SK-N-SH (cell line): Measurements from ENCODE around the gene RAMP1. TPM values are rescaled to one million over a fixed set of nuclear protein-coding genes. Genes with fewer than 3 reads are reported as not detected.

Experiments used
- CTCF ChIA-PET: fragments of 300-600, 350-600 bp; formaldehyde crosslinking; extraction: SDS; loops from one replicate; lab custom pipeline; 2021; lab: Yijun Ruan, JAX
- POLR2A ChIA-PET: fragments of 350-600 bp; sonication (Branson Sonifier 250); formaldehyde crosslinking; extraction: SDS; loops from one replicate; lab custom pipeline; 2020; ENCODE audit warnings: antibody characterized with exemption, inconsistent platforms; lab: Yijun Ruan, JAX
- DNase-seq: peaks from one replicate; pipeline ENCODE4 v3.0.0; 2012
- H2AFZ ChIP-seq: fragments of 200-600 bp; sonication (generic); 2 replicates; pipeline ENCODE4 v1.8.1; 2016; ENCODE audit warnings: antibody characterized with exemption, mild to moderate bottlenecking, low read depth
- H3F3A ChIP-seq: fragments of 200-600 bp; sonication (generic); replicated peaks from 2 replicates; pipeline ENCODE3; 2016; ENCODE audit warnings: antibody characterized with exemption, mild to moderate bottlenecking; ENCODE audit not compliant: insufficient read depth
- H3K27ac ChIP-seq, 2 experiments: fragments of 200-500 bp in 1 of 2; fragments of 200-600 bp in 1 of 2; sonication (Bioruptor generic) in 1 of 2; sonication (generic), shearing (Covaris generic) in 1 of 2; 2 replicates each; pipeline versions ENCODE4 v1.5.1 to v1.6.1; 2014 to 2016; ENCODE audit warnings: low read depth in 2 of 2, inconsistent platforms in 1 of 2, low read length in 1 of 2, mild to moderate bottlenecking in 1 of 2, mixed read lengths in 1 of 2
- H3K27me3 ChIP-seq: fragments of 200-600 bp; sonication (generic), shearing (Covaris generic); 2 replicates; pipeline ENCODE4 v1.6.1; 2016; ENCODE audit warnings: mixed run types; ENCODE audit not compliant: insufficient read depth
- H3K36me3 ChIP-seq, 2 experiments: fragments of 200-500 bp in 1 of 2; fragments of 200-600 bp in 1 of 2; sonication (Bioruptor generic) in 1 of 2; sonication (generic) in 1 of 2; replicated peaks in 1 of 2; 2 replicates each; pipeline versions ENCODE3 to v1.5.1; 2014 to 2016; ENCODE audit warnings: low read length in 1 of 2, mild to moderate bottlenecking in 1 of 2; ENCODE audit not compliant: insufficient read depth in 2 of 2, control insufficient read depth in 1 of 2
- H3K4me1 ChIP-seq, 2 experiments: fragments of 200-500 bp in 1 of 2; fragments of 200-600 bp in 1 of 2; sonication (Bioruptor generic) in 1 of 2; sonication (generic), shearing (Covaris generic) in 1 of 2; 2 replicates each; pipeline versions ENCODE4 v1.5.1 to v1.6.1; 2014 to 2016; ENCODE audit warnings: low read depth in 1 of 2, low read length in 1 of 2, mixed run types in 1 of 2; ENCODE audit not compliant: insufficient read depth in 2 of 2, control insufficient read depth in 1 of 2
- H3K4me2 ChIP-seq: fragments of 200-600 bp; sonication (generic), shearing (Covaris generic); 2 replicates; pipeline ENCODE4 v1.6.1; 2017; ENCODE audit warnings: mixed run types
- H3K4me3 ChIP-seq, 2 experiments: fragments of 200-500 bp in 1 of 2; fragments of 200-600 bp in 1 of 2; sonication (Bioruptor generic) in 1 of 2; sonication (generic), shearing (Covaris generic) in 1 of 2; 2 replicates each; pipeline versions ENCODE4 v1.5.1 to v1.8.1; 2014 to 2016; ENCODE audit warnings: low read depth in 2 of 2, inconsistent platforms in 1 of 2, low read length in 1 of 2, mild to moderate bottlenecking in 1 of 2, mixed read lengths in 1 of 2, moderate library complexity in 1 of 2
- H3K79me2 ChIP-seq: fragments of 200-600 bp; sonication (generic); 2 replicates; pipeline ENCODE4 v1.8.1; 2017; ENCODE audit warnings: mild to moderate bottlenecking; ENCODE audit not compliant: insufficient read depth
- H3K9ac ChIP-seq: fragments of 200-600 bp; sonication (generic); 2 replicates; pipeline ENCODE4 v1.6.1; 2017; ENCODE audit warnings: mixed run types
- H3K9me2 ChIP-seq: fragments of 200-600 bp; sonication (generic); 2 replicates; pipeline ENCODE4 v1.6.1; 2017; ENCODE audit warnings: mixed run types
- H3K9me3 ChIP-seq: fragments of 200-600 bp; sonication (generic); 2 replicates; pipeline ENCODE4 v1.6.1; 2017; ENCODE audit warnings: mixed run types, mild to moderate bottlenecking, moderate library complexity
- H4K20me1 ChIP-seq: fragments of 200-600 bp; sonication (generic); 2 replicates; pipeline ENCODE4 v1.6.1; 2017; ENCODE audit warnings: mild to moderate bottlenecking, mixed run types; ENCODE audit not compliant: insufficient read depth
- CTCF ChIP-seq: fragments of 200-600 bp; sonication (generic); IDR thresholded peaks from 2 replicates; pipeline ENCODE4 v1.6.1; 2017; ENCODE audit warnings: antibody characterized with exemption, mild to moderate bottlenecking, moderate library complexity
- ELF1 ChIP-seq: IDR thresholded peaks from 2 replicates; pipeline ENCODE4 v1.4.0; 2012
- EP300 ChIP-seq, 2 experiments: IDR thresholded peaks; 2 replicates each; pipeline versions ENCODE4 v1.4.0 to v1.6.1; 2012; ENCODE audit warnings: borderline replicate concordance in 1 of 2, low read depth in 1 of 2, low read length in 1 of 2
- EZH2phosphoT487 ChIP-seq: fragments of 200-600 bp; sonication (generic); IDR thresholded peaks from 2 replicates; pipeline ENCODE4 v1.6.1; 2017; ENCODE audit warnings: low read depth, mixed run types, mild to moderate bottlenecking, antibody characterized with exemption, moderate library complexity, borderline replicate concordance
- FOXM1 ChIP-seq: IDR thresholded peaks from 2 replicates; pipeline ENCODE4 v1.4.0; 2012; ENCODE audit warnings: low read depth, mild to moderate bottlenecking
- GATA2 ChIP-seq: sonication (generic); formaldehyde crosslinking; IDR thresholded peaks from 2 replicates; pipeline ENCODE4 v1.5.0; 2020; ENCODE audit warnings: mild to moderate bottlenecking, missing genetic modification reagents
- IRF3 ChIP-seq: fragments of 150-350 bp; IDR thresholded peaks from 2 replicates; pipeline ENCODE4 v1.6.1; 2016; ENCODE audit warnings: mild to moderate bottlenecking, low read depth, low read length
- JUND ChIP-seq: IDR thresholded peaks from 2 replicates; pipeline ENCODE4 v1.4.0; 2012
- MXI1 ChIP-seq: IDR thresholded peaks from 2 replicates; pipeline ENCODE4 v1.6.1; 2012; ENCODE audit warnings: mild to moderate bottlenecking, low read depth, low read length, improper control_type of control experiment
- NFIC ChIP-seq: IDR thresholded peaks from 2 replicates; pipeline ENCODE4 v1.4.0; 2012; ENCODE audit warnings: borderline replicate concordance
- NRF1 ChIP-seq: IDR thresholded peaks from 2 replicates; pipeline ENCODE4 v1.6.1; 2012; ENCODE audit warnings: low read depth, mild to moderate bottlenecking, low read length
- PBX3 ChIP-seq: IDR thresholded peaks from 2 replicates; pipeline ENCODE4; 2012
- POLR2AphosphoS5 ChIP-seq: IDR thresholded peaks from 2 replicates; pipeline ENCODE4 v1.6.1; 2012; ENCODE audit warnings: low read depth, low read length
- RAD21 ChIP-seq: IDR thresholded peaks from 2 replicates; pipeline ENCODE4 v1.6.1; 2012; ENCODE audit warnings: mild to moderate bottlenecking, low read length
- REST ChIP-seq: IDR thresholded peaks from 2 replicates; pipeline ENCODE4 v1.6.1; 2012; ENCODE audit warnings: mild to moderate bottlenecking, low read depth, low read length, moderate library complexity
- RFX5 ChIP-seq: IDR thresholded peaks from 2 replicates; pipeline ENCODE4 v1.6.1; 2012; ENCODE audit warnings: mild to moderate bottlenecking, improper control_type of control experiment, low read length
- RXRA ChIP-seq: IDR thresholded peaks from 2 replicates; pipeline ENCODE4 v1.4.0; 2012; ENCODE audit warnings: low read depth, mild to moderate bottlenecking, borderline replicate concordance
- SIN3A ChIP-seq: IDR thresholded peaks from 2 replicates; pipeline ENCODE4 v1.6.1; 2012; ENCODE audit warnings: low read depth, mild to moderate bottlenecking, low read length, moderate library complexity, borderline replicate concordance
- TEAD4 ChIP-seq: IDR thresholded peaks from 2 replicates; pipeline ENCODE4 v1.4.0; 2012; ENCODE audit warnings: mild to moderate bottlenecking, borderline replicate concordance; ENCODE audit not compliant: insufficient read depth
- USF1 ChIP-seq: IDR thresholded peaks from 2 replicates; pipeline ENCODE4 v1.4.0; 2012; ENCODE audit warnings: low read depth, borderline replicate concordance
- WGBS: methylation state at CpG from one replicate; pipeline ENCODE4 v1.1.6; 2017; ENCODE audit warnings: low lambda C conversion rate; 5-methylcytosine and 5-hydroxymethylcytosine counted together
- polyA plus RNA-seq, 3 experiments: library from polyadenylated mRNA; depleted of rRNA; stranded (reverse); fragments of >200 nt; gene quantifications; 2 replicates each; pipeline ENCODE4 v1.2.3, GENCODE V29; 2012

The RAMP1 gene
- polyA plus RNA-seq, 1 of the 3 experiments (the other 2 are of a cell fraction), result 27.9 TPM

GRCh38 chr2:237872178-237872887, 12.9 kb downstream of the RAMP1 start:
- no peaks in the 10 kb centered on the region for H4K20me1 ChIP-seq
- CTCF ChIA-PET, result interaction anchor here (1.3 to 2.5 kb wide), 3 partner anchors 11 to 51 kb away, joined by 3 to 11 read pairs (median 4); no protein-coding TSS in a partner anchor
- POLR2A ChIA-PET, result no interaction called here

More at GRCh38 chr2:237872178-237872887, 12.9 kb downstream of the RAMP1 start:
- no peaks in the 10 kb centered on the region for H3K36me3 ChIP-seq
- H3K27ac ChIP-seq, result peak overlapping the region in 1 of 2 experiments; percentile 26; a peak in 1 of 4 replicates
- no peak overlapping the region for H3K4me3 ChIP-seq
- no peaks in the 10 kb centered on the region for H3K9me3 ChIP-seq
- DNase-seq, result no peak
- TF ChIP-seq NRF1 (no peak), GATA2 (CRISPR knock-in tag) (no peak), ELF1 (no peak), JUND (no peak), MXI1 (no peak), RAD21 (no peak), EZH2phosphoT487 (no peak), RXRA (no peak), SIN3A (no peak), NFIC (no peak), RFX5 (no peak), CTCF (no peak), POLR2AphosphoS5 (no peak), IRF3 (no peak), TEAD4 (no peak), REST (no peak), PBX3 (no peak), EP300 (IDR thresholded peaks at IDR 0.05; ENCODE audit: borderline replicate concordance in 1 of 2, low read depth in 1 of 2, low read length in 1 of 2) (no peak), USF1 (no peak), FOXM1 (no peak)
- H2AFZ ChIP-seq, result no peak overlapping the region
- no peak overlapping the region for H3K4me2 ChIP-seq
- H3K27me3 ChIP-seq, result no peaks in the 10 kb centered on the region
- peaks cover 13 to 76% of the 10 kb centered on the region in 2 experiments; a peak in 3 of 4 replicates for H3K4me1 ChIP-seq
- H3K79me2 ChIP-seq, result no peaks in the 10 kb centered on the region
- H3K9me2 ChIP-seq, result no peaks in the 10 kb centered on the region
- 90% methylated on average over 12 of the region's 19 CpGs for WGBS
- no peaks in the 10 kb centered on the region for H3F3A ChIP-seq
- H3K9ac ChIP-seq, result no peak overlapping the region
